GM15510 (cell line): Measurements from ENCODE around the gene MT1HL1.

Source experiments
- POLR2A ChIP-seq: IDR thresholded peaks from 3 replicates; pipeline ENCODE4 v1.6.1; 2011; ENCODE audit warnings: borderline replicate concordance; ENCODE audit not compliant: insufficient read length; ENCODE audit errors: extremely low read depth

Gene MT1HL1

DNA sequence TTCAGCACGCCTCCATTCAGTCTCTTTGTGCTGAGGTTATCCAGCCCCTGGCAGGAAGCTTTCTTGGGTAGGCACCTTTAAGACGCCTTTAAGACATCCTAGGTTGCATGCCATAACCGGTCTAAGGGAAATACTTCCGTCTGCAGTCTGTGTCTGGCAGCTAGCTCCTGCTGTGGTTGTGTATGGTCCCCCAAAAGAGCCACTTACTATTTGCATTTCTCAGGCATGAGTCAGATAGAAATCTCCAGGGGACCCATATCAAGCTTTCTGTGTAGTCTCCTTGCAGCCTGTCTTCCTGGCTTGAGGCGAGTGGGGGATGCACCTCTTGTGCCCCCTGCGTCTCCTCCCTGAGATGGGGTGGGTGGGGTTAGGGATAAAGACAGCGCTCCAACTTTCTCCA is 27.8 kb upstream of the MT1HL1 start:
- no peak for TF ChIP-seq POLR2A

DNA sequence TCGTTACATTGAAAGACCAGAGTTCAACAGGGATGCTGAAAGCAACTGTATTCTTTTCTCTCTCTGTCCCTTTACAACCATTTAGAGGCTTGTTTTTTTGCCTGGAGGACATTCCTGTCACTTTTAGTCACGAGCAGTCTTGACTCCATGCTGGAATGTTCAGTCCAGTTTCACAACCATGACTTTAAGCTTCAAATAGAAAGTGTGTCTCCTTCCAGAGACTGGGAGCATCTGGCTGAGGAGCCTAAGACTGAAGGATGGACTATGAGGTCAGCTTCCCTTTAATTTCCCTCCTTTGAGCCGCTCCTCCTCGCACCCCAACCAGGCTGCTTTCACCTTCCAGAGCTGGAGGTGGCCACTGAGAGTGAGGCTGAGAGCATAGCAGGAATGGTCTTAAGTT is 27.2 kb upstream of the MT1HL1 start:
- no peak for TF ChIP-seq POLR2A

DNA sequence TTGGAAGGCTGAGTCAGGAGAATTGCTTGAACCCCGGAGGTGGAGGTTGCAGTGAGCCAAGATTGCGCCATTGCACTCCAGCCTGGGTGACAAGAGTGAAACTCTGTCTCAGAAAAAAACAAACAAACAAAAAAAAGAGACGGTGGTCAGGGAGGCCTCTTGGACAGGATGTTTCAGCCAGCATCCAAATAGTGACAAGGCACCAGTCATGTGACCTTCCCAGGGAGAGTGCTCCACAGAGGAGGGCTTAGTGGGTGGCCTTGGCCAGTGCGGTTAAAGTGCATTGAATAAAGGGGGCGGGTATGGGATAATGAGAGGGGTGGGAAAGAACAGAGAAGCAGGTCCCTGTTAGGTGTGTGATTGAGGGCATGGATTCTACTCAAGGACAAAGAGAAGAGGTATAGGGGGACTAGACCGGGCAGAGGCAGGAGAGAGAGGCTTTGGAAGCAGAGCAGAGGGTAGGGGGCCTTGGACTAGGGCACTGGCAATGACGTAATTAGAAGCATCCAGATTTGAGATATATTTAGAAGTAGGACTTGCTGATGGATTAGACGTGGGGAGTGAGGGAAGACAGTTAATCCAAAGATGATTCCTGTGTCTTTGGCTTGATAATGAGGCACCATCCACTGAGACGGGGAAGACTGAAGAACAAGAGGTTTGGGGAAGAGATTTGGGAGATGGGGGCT is 25.8 kb upstream of the MT1HL1 start:
- no peak for TF ChIP-seq POLR2A

DNA sequence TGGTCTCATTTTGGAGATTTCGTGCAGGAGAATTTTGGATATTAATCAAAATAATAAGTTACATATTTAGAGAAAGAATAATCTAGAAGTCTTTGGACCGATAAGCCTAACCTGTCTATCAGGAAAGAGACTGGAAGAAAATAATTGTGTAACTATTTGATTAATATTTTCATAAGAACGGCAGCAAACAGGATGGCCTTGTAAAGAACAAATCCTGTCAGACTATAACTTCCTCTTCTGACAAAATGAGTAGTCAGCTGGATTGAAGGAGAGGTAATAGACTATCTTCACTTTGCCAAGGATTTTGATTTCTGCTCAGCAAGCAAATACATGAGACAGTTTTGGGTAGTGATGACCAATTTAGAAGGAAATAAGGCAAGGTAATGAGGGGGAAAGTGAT is 25.0 kb upstream of the MT1HL1 start:
- no peak for TF ChIP-seq POLR2A

DNA sequence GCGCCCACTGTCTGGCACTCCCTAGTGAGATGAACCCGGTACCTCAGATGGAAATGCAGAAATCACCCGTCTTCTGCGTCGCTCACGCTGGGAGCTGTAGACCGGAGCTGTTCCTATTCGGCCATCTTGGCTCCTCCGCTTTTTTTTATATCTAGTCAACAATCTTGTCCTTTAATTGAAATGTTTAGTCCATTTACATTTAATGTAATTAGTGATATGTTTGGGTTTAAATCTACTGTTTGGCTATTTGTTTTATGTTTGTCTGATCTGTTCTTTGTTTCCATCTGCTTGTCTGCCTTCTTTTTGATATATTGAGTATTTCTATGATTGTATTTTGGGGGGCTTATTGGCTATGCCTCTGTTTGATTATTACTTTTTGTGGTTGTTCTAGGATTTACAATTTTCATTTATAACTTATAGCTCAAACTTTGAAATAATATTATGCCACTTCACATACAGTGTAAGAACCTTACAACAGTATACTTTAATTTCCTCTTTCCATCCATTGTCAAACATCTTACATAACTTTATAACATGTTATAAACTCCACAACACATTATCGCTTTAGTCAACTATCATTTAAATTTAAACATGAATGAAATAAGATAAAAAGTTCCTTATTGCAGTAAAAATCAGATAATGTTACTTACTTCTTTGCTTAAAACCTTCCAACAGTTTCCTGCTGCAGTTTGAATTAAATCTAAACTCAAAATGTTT is 21.3 kb upstream of the MT1HL1 start:
- no peak for TF ChIP-seq POLR2A

DNA sequence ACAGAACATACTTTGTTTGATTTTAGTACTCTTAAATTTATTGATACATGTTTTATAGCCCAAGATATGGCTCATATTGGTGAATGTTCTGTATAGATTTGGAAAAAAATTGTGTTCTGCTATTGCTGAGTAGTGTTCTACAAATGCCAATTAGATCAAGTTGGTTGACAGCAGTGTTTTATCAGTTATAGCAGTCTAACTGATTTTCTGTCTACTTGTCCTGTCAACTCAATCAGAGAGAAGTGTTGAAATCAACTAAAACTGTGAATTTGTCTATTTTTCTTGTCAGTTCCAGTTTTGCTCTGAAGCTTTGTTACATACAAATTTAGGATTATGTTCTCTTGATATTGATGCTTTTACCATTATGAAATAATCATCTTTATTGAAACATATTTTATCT is 14.7 kb upstream of the MT1HL1 start:
- no peak for TF ChIP-seq POLR2A

DNA sequence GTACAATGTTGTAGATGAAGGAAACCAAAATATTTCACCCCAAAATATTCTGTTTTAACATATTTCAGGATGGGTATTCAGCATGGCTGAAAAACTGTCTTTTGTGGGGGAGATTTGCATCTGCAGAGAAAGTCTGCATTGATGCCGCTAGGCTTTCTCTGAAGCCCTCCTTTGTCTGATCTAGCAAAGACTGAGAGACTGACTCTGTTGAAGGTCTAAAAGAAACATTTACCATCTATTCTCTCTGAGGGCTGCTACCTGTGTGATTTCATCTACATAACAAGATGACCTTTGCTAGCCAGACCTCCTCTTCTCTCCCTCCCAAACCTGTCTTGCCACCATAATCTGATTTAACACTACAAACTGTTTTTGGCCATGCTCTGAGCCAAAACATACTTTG is 12.4 kb upstream of the MT1HL1 start:
- no peak for TF ChIP-seq POLR2A

DNA sequence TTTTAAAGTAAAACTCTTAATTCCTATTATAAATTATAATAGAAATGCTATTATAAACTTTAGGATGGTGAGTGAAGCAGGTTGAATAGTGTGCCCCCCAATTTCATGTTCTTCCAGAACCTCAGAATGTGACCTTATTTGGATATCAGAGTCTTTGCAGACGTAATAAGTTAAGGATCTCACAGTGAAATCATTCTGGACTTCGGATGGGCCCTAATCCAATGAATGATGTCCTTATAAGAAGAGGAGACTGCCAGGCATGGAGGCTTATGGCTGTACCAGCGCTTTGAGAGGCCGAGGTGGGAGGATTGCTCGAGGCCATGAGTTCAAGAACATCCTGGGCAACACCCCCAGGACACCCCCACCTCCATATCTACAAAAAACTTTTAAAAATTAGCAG is 9.4 kb upstream of the MT1HL1 start:
- TF ChIP-seq POLR2A = no peak

DNA sequence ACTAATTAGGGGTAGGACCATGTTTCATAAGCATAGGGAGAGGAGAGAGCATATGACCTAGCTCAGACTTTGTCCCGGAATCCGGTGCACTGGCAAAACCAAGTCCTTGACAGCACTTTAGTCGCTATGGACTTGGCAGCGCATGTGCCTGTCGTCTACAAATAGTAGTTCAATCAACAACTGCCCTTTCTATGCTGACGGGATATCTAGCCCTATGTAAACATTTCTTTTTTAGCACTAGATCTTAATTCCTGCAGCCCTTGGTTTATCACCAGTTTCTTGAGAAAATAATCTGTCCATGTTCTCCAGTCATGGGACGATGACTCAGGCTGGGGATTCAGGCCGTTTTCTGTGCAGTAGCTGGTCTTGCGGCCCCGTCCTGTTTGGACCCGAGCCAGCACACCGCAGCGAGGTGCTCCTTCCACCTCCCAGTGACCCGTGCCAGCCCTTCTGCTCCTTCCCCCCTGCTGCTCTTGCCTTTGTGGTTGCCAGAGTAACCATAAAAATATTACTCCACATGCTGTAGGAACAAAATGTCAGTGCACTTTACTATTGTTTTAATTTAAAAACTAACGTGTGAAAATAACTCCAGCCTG is 8.6 kb upstream of the MT1HL1 start:
- no peak for TF ChIP-seq POLR2A

DNA sequence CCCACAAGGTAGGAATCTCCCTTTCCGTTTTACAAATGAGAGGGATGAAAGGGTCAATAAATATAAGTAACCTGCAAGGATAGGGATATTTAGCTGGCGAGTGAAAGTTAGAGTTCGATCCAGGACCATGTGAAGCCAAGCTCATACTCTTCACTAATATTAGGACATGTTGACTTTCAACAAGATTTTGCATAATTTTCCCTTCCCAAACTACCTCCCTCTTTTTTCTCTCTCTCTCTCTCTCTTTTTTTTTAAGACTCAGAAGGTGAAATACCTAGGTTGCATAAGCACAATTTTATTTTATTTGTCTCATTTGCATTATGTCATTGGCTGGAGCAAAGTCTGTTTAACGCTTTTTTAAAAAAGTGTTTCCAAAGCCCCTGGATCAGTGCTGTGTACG is 8.1 kb upstream of the MT1HL1 start:
- no peak for TF ChIP-seq POLR2A

DNA sequence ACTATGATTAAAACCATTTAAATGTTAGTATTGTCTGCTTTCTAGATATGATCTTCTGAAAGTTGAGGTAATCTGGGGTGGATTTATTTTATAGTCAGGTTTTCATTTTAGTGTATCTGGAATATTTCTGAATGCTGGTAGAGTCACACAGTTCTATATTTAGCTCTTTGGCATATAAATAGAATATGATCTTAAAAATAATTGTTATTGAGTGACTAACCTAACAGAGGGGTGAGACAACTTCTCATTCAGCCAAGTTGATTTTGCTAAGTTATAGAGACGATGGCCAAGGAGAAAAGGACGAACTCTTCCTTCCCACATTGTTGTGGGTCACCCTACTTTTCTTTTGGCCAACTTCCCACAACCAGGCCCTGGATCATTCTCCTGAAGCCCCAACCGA is 7.2 kb upstream of the MT1HL1 start:
- no peak for TF ChIP-seq POLR2A

DNA sequence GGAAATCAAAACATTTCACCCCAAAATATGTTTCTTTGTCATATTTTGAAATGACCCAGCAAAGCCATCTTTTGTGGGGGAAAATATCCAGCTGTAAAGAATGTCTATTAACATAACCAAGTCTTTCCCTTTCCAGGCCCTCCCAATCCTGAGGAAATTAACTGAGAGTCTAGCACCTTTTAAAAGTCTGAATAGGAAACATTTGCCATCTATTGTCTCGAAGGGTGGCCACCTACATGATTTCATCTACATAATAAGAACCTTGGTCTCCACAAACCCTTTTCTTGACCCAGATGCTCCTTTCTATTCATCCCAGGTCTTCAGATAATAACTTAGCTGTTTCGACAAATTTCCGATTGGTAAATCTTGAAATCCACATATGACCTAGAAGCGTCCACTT is 5.4 kb upstream of the MT1HL1 start:
- TF ChIP-seq POLR2A = no peak

DNA sequence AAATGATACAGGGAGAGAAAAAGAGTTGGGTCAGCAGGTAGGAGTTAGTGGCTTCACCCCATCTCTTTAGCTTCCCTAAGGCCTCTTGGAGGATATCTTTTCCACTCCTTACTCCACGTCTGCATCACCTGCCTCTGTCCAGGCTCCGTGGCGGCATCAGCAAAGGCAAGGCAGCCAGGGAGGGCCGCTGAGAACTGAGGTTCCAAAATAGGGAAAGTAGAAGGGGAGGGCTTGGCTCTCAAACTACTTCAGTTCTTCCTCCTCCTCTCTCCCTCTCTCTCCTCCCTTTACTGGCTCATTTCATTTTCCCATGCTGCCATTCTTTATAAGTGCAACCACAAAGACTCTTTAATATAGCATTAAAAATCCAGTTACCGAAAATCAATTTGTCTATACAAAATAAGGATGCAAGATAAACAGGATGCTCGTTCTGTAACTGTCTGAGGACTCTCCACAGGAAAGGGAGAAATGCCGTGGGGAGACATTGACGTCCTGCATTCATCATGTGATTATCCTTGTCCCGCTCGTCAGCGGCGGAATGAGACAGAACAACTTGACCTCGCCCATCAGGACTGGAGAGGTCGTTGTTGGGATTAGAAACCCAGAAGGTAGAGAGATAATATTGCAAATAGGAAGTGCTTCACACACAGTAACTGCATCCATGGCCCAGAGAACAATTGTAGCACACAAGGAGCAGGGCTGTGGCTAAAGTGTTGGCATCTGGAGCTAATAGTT is 3.1 kb upstream of the MT1HL1 start:
- TF ChIP-seq POLR2A = no peak

DNA sequence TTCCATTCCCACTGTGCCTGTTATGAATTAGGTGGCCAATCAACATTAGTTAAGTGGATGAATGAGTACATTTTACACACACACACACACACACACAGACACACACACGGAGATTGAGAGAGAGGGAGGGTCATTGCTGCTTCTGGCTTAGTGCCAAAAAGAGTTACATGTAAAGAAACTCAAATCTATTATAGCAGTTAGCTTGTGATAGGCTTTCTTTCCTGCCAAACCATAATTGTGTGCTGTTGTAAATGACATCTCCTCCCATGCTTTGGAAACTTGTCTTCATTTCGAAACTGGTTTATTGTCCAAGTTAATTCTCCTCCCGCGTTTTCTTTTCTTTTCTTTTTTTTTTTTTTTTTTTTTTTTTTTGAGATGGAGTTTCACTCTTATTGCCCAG is 1.4 kb upstream of the MT1HL1 start:
- no peak for TF ChIP-seq POLR2A

DNA sequence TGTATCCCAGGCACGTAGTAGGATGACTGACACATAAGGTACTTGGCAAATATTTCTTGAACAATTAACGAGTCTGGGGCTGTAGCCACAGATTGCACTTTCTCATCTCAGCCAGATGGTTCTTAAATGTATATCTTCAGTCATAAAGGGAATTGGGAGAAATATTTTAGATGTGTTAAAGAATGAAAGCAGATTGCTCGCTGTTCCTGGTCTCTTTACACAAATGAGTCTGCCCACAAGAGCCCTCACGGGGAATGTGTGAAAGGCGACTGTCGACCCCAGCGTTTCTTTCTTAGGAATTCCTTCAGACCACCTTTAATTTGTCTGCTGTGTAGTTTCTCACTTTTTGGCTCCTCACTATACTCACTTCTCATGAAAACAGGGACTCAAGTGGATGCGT is 725 bp downstream of the MT1HL1 start:
- no peak for TF ChIP-seq POLR2A

DNA sequence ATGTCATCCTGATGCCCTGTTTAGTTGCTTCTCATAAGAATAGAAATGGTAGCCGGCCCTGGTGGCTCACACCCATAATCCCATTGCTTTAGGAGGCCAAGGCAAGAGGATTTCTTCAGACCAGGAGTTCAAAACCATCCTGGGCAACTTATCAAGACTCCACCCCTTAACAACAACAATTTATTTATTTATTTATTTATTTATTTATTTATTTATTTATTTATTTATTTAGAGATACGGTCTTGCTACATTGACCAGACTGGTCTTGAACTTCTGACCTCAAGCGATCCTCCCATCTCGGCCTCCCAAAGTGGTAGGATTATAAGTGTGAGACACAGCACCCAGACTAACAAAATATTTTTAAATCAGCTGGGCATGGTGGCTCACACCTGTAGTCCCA is 4.0 kb downstream of the MT1HL1 start:
- TF ChIP-seq POLR2A = no peak

DNA sequence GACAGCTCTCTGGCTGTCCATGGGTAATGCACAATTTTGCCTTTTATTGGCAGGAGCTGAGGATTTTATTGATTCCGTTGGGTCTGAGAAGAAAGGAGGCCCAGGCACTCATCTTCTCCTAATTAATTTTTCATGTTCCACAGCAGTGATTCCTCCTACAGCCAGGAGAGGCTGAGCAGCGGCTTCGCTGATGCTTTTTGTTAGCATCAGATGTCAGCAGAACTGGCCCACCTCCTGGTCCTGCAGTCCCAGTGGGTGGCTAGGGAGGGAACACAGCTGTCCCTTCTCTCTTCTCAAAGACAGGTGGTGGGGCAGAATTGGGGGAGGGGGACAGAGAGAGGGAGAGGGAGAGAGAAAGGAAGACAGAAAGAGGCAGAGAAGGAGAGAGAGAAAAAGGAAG is 5.7 kb downstream of the MT1HL1 start:
- no peak for TF ChIP-seq POLR2A

DNA sequence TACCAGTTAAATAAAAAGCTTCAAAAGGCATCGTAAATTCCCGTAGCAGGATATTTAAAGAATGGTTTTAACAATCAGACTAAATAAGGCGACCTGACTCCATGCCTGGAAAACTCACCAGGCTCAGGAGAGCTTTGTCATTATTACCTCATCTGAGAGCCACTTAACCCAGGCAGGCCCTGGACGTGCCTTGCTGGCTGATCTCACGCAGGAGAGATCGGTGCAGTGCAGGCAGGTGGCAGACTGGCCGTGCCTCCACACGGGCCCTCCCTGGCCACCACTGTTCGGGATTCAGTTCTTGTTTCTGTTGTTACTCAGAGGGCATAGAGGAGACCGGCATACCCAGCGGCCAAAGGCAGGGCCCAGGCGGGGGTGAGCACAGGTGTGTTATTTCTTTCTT is 6.4 kb downstream of the MT1HL1 start:
- no peak for TF ChIP-seq POLR2A
